Activated CD8-positive, alpha-beta T cell treated with anti-CD3 and anti-CD28 coated beads for 36 hours (primary cell): ENCODE data around the gene DENND2C. TPM values are rescaled to one million over a fixed set of nuclear protein-coding genes. Genes with fewer than 3 reads are reported as not detected.

Source experiments
- ATAC-seq: fragments of 200-7000 bp; cut with Tn5 transposase; one replicate; pipeline ENCODE4 v1.10.0; 2021; ENCODE audit warnings: mild to moderate bottlenecking, moderate library complexity
- CTCF ChIA-PET: fragments of 350-600 bp; sonication (Branson Sonifier 250); formaldehyde crosslinking; loops from one replicate; lab custom pipeline; 2021; ENCODE audit warnings: antibody characterized with exemption; lab: Charles Lee
- POLR2A ChIA-PET: fragments of 350-600 bp; sonication (Branson Sonifier 250); formaldehyde crosslinking; loops from one replicate; lab custom pipeline; 2021; ENCODE audit warnings: antibody characterized with exemption; lab: Charles Lee
- DNase-seq: peaks from one replicate; pipeline ENCODE4 v3.0.0-alpha.2; 2020
- H3K27ac Mint-ChIP-seq: one replicate; pipeline ENCODE4 v1.8.0; 2021; ENCODE audit warnings: mild to moderate bottlenecking, mixed read lengths
- H3K27me3 Mint-ChIP-seq: one replicate; pipeline ENCODE4 v1.8.0; 2021; ENCODE audit warnings: mixed read lengths
- H3K36me3 Mint-ChIP-seq: one replicate; pipeline ENCODE4 v1.8.0; 2021; ENCODE audit warnings: low read depth, mixed read lengths
- H3K4me1 Mint-ChIP-seq: one replicate; pipeline ENCODE4 v1.8.0; 2021; ENCODE audit warnings: low read depth, mixed read lengths
- H3K4me3 Mint-ChIP-seq: one replicate; pipeline ENCODE4 v1.8.0; 2021; ENCODE audit warnings: mild to moderate bottlenecking, moderate library complexity, mixed read lengths
- H3K9me3 Mint-ChIP-seq: one replicate; pipeline ENCODE4 v1.8.0; 2021; ENCODE audit warnings: mixed read lengths
- CTCF ChIP-seq: fragments of 200-600 bp; IDR thresholded peaks from one replicate; pipeline ENCODE4 v1.8.0; 2022; ENCODE audit warnings: antibody characterized with exemption, mild to moderate bottlenecking
- intact Hi-C: fragments of 100-400 bp; cut with micrococcal nuclease; formaldehyde crosslinking; loops from one replicate; pipeline ENCODE4 v1.10.0; 2022
- total RNA-seq, 2 experiments: library from RNA; stranded (reverse); gene quantifications; one replicate each; pipeline ENCODE4 v1.2.3, GENCODE V29; 2021

Gene DENND2C
- total RNA-seq, 2 experiments from 2014 or later = 0.99 to 1.5 TPM

- TF ChIP-seq CTCF = no peak
- POLR2A ChIA-PET = no interaction called here
- intact Hi-C loops = no loop called here
- no peaks in the 10 kb centered on the region for H3K4me1 Mint-ChIP-seq
- no peaks in the 10 kb centered on the region for H3K36me3 Mint-ChIP-seq
- H3K27ac Mint-ChIP-seq = no peak overlapping the region
- ATAC-seq (no peak), DNase-seq (no peak)
- peaks cover 1% of the 10 kb centered on the region for H3K27me3 Mint-ChIP-seq
- no peak overlapping the region for H3K4me3 Mint-ChIP-seq
- H3K9me3 Mint-ChIP-seq = no peaks in the 10 kb centered on the region
- CTCF ChIA-PET = no interaction called here
Measured at GRCh38 chr1:114641377-114641776, 28.5 kb downstream of the DENND2C start.

DNA sequence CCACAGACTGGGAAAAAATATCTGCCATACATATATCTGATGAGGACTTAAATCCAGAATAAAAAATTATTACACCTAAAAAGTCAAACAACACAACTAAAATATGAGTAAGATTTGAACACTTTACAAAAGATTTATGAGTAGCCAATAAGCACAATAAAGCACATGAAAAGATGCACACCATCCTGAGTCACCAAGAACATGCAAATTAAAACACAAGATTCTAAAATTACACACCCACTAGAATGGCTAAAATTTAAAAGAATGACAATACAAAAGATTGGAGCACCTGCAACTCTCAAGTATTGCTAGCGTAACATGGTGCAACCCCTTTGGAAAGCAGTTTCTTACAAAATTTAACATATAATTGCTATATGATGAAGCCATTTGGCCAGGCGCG lies 30.9 kb downstream of the DENND2C start:
- intact Hi-C loops = no loop called here
- Mint-ChIP-seq H3K4me1 (no peaks in the 10 kb centered on the region), H3K27ac (no peak overlapping the region), H3K4me3 (no peak overlapping the region), H3K36me3 (no peaks in the 10 kb centered on the region), H3K9me3 (no peaks in the 10 kb centered on the region), H3K27me3 (peaks cover 1% of the 10 kb centered on the region)
- DNase-seq (no peak), ATAC-seq (no peak)
- CTCF ChIA-PET = no interaction called here
- TF ChIP-seq CTCF = no peak
- POLR2A ChIA-PET = no interaction called here

- Mint-ChIP-seq H3K27ac (no peak overlapping the region), H3K27me3 (peaks cover 2% of the 10 kb centered on the region), H3K4me3 (no peak overlapping the region), H3K9me3 (no peaks in the 10 kb centered on the region), H3K4me1 (no peaks in the 10 kb centered on the region), H3K36me3 (no peaks in the 10 kb centered on the region)
- CTCF ChIA-PET = interaction anchor here (1.2 kb wide), 1 partner anchor 286 kb away, joined by 3 read pairs; no protein-coding TSS in a partner anchor
- TF ChIP-seq CTCF = no peak
- intact Hi-C loops = no loop called here
- POLR2A ChIA-PET = interaction anchor here (0.7 kb wide), 1 partner anchor 502 kb away, joined by 3 read pairs; no protein-coding TSS in a partner anchor
- DNase-seq (no peak), ATAC-seq (no peak)
Measured at GRCh38 chr1:114632427-114632826, 37.4 kb downstream of the DENND2C start.

- ATAC-seq = no peak
- CTCF ChIA-PET = no interaction called here
- no peak for TF ChIP-seq CTCF
- H3K9me3 Mint-ChIP-seq = no peaks in the 10 kb centered on the region
- H3K4me3 Mint-ChIP-seq = no peak overlapping the region
- H3K36me3 Mint-ChIP-seq = no peaks in the 10 kb centered on the region
- peaks cover 2% of the 10 kb centered on the region for H3K27me3 Mint-ChIP-seq
- H3K27ac Mint-ChIP-seq = no peak overlapping the region
- intact Hi-C loops = no loop called here
- POLR2A ChIA-PET = no interaction called here
- no peaks in the 10 kb centered on the region for H3K4me1 Mint-ChIP-seq
- DNase-seq = no peak
Measured at GRCh38 chr1:114627107-114627506, 42.7 kb downstream of the DENND2C start.

DNA sequence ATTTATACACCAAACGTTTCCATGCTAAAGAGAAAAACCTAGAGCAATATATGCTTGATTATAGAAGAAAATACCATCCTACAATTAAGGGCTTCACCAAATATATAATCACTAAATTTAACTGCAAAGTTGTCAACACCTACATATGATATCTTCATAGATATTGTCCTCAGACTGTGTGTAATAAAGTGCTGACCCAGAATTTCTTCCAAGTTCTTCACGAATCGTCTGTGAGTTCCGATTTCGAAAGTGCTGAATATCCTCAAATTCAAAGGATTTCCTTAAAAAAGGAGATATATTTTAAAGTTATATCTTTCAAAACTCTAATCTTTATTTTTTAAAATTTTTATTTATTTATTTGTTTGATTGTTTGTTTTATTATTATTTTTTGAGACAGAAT lies 46.5 kb downstream of the DENND2C start:
- intact Hi-C loops = no loop called here
- H3K27ac Mint-ChIP-seq = no peak overlapping the region
- H3K4me1 Mint-ChIP-seq = no peaks in the 10 kb centered on the region
- DNase-seq (no peak), ATAC-seq (no peak)
- peaks cover 2% of the 10 kb centered on the region for H3K27me3 Mint-ChIP-seq
- TF ChIP-seq CTCF = no peak
- ChIA-PET POLR2A (interaction anchor here (1.3 kb wide), 1 partner anchor 9 kb away, joined by 3 read pairs; no protein-coding TSS in a partner anchor), CTCF (no interaction called here)
- H3K9me3 Mint-ChIP-seq = no peaks in the 10 kb centered on the region
- no peaks in the 10 kb centered on the region for H3K36me3 Mint-ChIP-seq
- H3K4me3 Mint-ChIP-seq = no peak overlapping the region
